Activated CD4-positive, alpha-beta T cell treated with anti-CD3 and anti-CD28 coated beads, Interleukin-2, amount 10 ng/mL, durations not matched to agents 7 days and 5 days (primary cell): Measurements from ENCODE around the gene POC1B. TPM values are rescaled to one million over a fixed set of nuclear protein-coding genes. Genes with fewer than 3 reads are reported as not detected.

Experiments used
- CTCF ChIA-PET: fragments of 350-600 bp; sonication (Branson Sonifier 250); formaldehyde crosslinking; loops from one replicate; lab custom pipeline; 2021; ENCODE audit warnings: antibody characterized with exemption; lab: Charles Lee
- POLR2A ChIA-PET: fragments of 350-600 bp; sonication (Branson Sonifier 250); formaldehyde crosslinking; loops from one replicate; lab custom pipeline; 2021; ENCODE audit warnings: antibody characterized with exemption; lab: Charles Lee
- DNase-seq: peaks from one replicate; pipeline ENCODE4 v3.0.0-alpha.2; 2020
- H3K27ac Mint-ChIP-seq: one replicate; pipeline ENCODE4 v1.8.0; 2021; ENCODE audit warnings: mild to moderate bottlenecking, moderate library complexity, mixed read lengths
- H3K27me3 Mint-ChIP-seq: one replicate; pipeline ENCODE4 v1.8.0; 2021; ENCODE audit warnings: mixed read lengths
- H3K36me3 Mint-ChIP-seq: one replicate; pipeline ENCODE4 v1.8.0; 2021; ENCODE audit warnings: low read depth, mixed read lengths
- H3K4me1 Mint-ChIP-seq: one replicate; pipeline ENCODE4 v1.8.0; 2021; ENCODE audit warnings: mixed read lengths
- H3K4me3 Mint-ChIP-seq: one replicate; pipeline ENCODE4 v1.8.0; 2021; ENCODE audit warnings: mild to moderate bottlenecking, moderate library complexity, mixed read lengths
- H3K9me3 Mint-ChIP-seq: one replicate; pipeline ENCODE4 v1.8.0; 2021; ENCODE audit warnings: mixed read lengths
- total RNA-seq, 2 experiments: library from RNA; stranded (reverse); gene quantifications; one replicate each; pipeline ENCODE4 v1.2.3, GENCODE V29; 2021

POC1B gene
- total RNA-seq, 2 experiments from 2014 or later = 33.2 to 41.0 TPM

DNA sequence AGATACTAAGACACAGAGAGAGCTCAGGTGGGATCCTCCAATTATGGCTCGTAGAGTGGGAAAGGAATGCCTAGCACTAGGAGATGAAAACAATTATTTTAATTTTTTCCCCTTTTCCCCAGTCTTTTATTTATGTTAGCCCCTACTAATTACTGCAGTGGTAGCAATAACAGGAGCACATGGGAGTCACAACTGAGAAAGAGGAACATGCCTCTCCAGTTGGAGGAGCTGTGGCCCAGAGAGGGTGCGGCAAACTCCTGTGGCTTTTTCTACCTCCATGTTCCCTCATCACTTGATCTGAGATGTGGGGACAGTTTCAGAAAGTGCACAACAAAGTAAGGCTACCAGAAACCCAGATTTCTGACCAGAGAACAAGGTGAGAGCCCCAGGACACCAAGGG, 25.9 kb upstream of the POC1B start:
- H3K4me3 Mint-ChIP-seq = no peak overlapping the region
- H3K36me3 Mint-ChIP-seq = peaks cover 2% of the 10 kb centered on the region
- H3K4me1 Mint-ChIP-seq = no peaks in the 10 kb centered on the region
- CTCF ChIA-PET = interaction anchor here (1.4 to 1.5 kb wide), 2 partner anchors 9 to 14 kb away, joined by 3 to 4 read pairs; no protein-coding TSS in a partner anchor
- no peaks in the 10 kb centered on the region for H3K27me3 Mint-ChIP-seq
- DNase-seq = no peak
- H3K9me3 Mint-ChIP-seq = no peaks in the 10 kb centered on the region
- POLR2A ChIA-PET = no interaction called here
- no peak overlapping the region for H3K27ac Mint-ChIP-seq

DNA sequence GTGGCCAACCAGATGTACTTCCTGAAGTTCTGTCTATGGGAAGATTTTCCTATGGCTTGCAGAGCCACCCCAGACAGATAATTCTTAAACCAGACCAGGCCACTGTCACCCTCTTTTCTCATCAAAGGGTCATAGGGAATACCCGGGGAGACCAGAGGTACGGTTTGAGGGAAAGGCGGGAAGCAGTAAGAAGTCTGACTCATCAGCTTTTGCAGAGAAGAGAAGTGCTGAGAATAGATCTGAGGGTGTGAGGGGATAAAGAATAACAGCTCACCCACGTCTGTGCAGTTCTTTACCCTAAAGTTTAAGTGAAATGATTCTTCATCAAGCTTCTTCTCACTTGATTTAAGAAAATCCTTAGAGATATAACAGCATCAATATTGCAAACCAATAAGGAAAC, 21.3 kb upstream of the POC1B start:
- POLR2A ChIA-PET = interaction anchor here (0.5 kb wide), 1 partner anchor 149 kb away, joined by 4 read pairs; no protein-coding TSS in a partner anchor
- no peaks in the 10 kb centered on the region for H3K36me3 Mint-ChIP-seq
- H3K4me1 Mint-ChIP-seq = peaks cover 3% of the 10 kb centered on the region
- H3K9me3 Mint-ChIP-seq = no peaks in the 10 kb centered on the region
- no peak overlapping the region for H3K4me3 Mint-ChIP-seq
- CTCF ChIA-PET = interaction anchor here (1.1 kb wide), 1 partner anchor 14 kb away, joined by 3 read pairs; no protein-coding TSS in a partner anchor
- DNase-seq = no peak
- no peak overlapping the region for H3K27ac Mint-ChIP-seq
- no peaks in the 10 kb centered on the region for H3K27me3 Mint-ChIP-seq

DNA sequence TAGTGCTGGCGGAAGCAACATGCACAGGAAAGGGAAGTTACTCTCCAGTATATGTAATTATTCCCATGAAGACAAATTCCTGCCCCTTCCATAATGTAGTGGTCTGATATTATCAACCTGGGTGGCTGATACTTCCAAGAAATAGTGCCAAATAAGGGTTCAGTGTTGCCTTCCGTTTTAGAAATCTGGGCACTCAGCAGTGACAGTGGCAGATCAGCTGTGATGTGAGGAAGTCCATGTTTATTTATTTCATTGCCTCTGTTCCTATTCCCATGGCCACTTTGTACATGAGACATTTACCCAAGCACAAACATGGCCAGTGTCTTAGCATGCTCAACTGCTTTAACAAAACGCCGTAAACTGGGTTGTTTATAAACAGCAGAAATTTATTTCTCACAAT, 20.3 kb upstream of the POC1B start:
- no peak for DNase-seq
- ChIA-PET CTCF (no interaction called here), POLR2A (no interaction called here)
- H3K27me3 Mint-ChIP-seq = no peaks in the 10 kb centered on the region
- H3K4me1 Mint-ChIP-seq = peaks cover 3% of the 10 kb centered on the region
- no peak overlapping the region for H3K27ac Mint-ChIP-seq
- no peaks in the 10 kb centered on the region for H3K36me3 Mint-ChIP-seq
- no peak overlapping the region for H3K4me3 Mint-ChIP-seq
- H3K9me3 Mint-ChIP-seq = no peaks in the 10 kb centered on the region

DNA sequence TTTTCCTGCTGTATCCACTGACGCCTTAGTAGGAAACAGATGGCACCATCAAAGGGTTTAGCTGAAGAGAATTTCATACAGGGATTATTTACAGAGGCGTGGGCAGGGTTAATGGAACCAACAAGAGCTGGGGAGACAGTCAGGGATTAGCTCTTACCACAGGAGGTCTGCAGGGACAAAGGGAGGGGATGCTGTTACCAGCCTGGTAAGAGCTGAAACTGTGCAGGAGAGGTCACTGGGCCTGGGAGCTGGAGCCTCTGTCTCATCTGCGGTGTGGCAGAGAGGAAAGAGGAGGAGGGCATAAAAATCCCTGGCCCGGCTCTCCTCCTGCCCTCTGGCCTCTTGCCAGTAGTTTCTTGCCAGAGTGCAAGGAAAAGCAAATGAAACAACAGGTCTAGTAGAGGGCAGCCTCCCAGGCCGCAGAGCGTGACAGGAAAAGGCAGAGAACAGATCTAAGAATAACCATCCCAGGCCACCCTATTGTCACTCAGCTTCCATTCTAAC, 18.9 kb upstream of the POC1B start:
- Mint-ChIP-seq H3K4me1 (peaks cover 3% of the 10 kb centered on the region), H3K27ac (no peak overlapping the region), H3K36me3 (no peaks in the 10 kb centered on the region), H3K9me3 (no peaks in the 10 kb centered on the region), H3K27me3 (no peaks in the 10 kb centered on the region), H3K4me3 (no peak overlapping the region)
- POLR2A ChIA-PET = no interaction called here
- no peak for DNase-seq
- CTCF ChIA-PET = interaction anchor here (0.6 to 2.7 kb wide), 7 partner anchors 15 to 1477 kb away, joined by 3 to 11 read pairs (median 3); no protein-coding TSS in a partner anchor

DNA sequence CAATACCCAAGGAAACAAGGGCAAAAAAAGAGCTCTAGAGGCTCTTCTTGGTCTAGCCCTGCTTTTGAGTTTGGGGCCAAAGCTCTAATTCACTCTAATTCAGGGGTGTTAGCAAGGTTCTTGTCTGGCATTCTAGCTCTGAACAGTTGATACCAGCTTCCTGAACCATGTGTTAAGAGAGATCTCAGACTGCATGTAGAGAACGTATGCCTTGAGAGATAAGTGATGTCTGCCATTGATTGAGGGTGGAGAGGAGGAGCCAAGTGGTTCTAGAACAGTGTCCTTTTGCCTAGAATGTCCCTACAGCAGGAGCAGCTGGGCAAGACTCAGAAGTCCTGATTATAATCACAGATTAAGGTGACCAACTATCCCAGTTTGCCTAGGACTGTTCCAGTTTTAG, 18.2 kb upstream of the POC1B start:
- CTCF ChIA-PET = interaction anchor here (0.9 to 2.7 kb wide), 8 partner anchors 14 to 559 kb away, joined by 3 to 11 read pairs (median 4); no protein-coding TSS in a partner anchor
- Mint-ChIP-seq H3K4me3 (no peak overlapping the region), H3K27ac (no peak overlapping the region), H3K4me1 (peaks cover 3% of the 10 kb centered on the region), H3K27me3 (no peaks in the 10 kb centered on the region), H3K9me3 (no peaks in the 10 kb centered on the region), H3K36me3 (no peaks in the 10 kb centered on the region)
- DNase-seq = no peak
- POLR2A ChIA-PET = no interaction called here

DNA sequence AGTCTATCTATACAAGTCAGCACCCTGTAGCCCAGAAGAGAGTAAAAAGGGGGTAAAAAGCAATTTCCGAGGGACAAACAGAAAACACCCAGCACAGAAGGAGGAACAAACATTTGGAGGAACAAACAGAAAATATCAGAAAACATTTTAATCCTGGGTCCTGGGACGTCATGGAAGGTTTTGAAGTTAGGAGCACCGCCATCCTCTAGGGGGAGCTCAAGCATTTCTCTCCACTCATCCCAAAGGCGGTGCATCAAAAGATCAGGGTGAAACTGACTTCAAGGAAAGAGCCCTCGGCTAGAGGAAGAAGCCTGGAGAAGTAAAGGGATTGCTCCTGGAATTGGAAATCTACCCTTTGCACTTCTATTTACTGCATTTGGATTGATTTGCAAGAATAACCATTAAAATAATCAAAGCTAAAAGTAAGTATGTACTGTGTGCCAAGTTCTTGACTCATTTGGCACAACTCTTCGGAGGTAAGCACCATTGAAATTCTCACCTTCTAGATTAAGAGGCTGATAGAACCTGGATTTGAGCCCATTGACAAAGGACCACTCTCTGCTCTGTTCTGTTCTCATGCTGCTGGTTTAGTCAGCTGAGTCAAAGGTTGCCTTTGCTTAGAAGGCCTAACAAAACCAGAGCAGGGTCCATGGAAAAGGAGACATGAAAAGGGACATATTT, 17.2 kb upstream of the POC1B start:
- DNase-seq = peak; percentile 78
- Mint-ChIP-seq H3K9me3 (no peaks in the 10 kb centered on the region), H3K4me1 (peaks cover 3% of the 10 kb centered on the region)

DNA sequence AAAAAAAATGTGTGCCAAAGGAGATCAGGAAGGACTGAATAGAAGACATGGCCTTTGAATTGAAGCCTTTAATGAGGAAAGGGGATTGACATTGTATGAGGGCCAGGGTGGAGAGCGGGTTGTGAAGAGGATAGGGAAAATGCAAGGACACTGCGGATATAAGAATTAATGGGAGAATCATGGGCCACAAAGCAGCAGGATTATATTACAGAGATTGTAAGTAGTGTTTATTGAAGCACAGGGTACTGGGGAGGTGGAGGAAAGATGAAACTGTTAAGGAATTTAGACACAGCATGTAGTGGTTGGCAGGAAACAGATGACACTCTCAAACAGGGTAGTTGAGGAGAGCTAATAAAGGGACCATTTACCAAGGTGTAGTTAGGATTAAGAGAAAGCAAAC, 16.4 kb upstream of the POC1B start:
- no peaks in the 10 kb centered on the region for H3K36me3 Mint-ChIP-seq
- no peak overlapping the region for H3K4me3 Mint-ChIP-seq
- H3K27ac Mint-ChIP-seq = no peak overlapping the region
- no peaks in the 10 kb centered on the region for H3K27me3 Mint-ChIP-seq
- H3K9me3 Mint-ChIP-seq = no peaks in the 10 kb centered on the region
- CTCF ChIA-PET = interaction anchor here (0.6 to 2.7 kb wide), 8 partner anchors 9 to 574 kb away, joined by 3 to 11 read pairs (median 6); no protein-coding TSS in a partner anchor
- POLR2A ChIA-PET = no interaction called here
- peaks cover 3% of the 10 kb centered on the region for H3K4me1 Mint-ChIP-seq
- no peak for DNase-seq

More for the DNA sequence above, 17.2 kb upstream of the POC1B start:
- Mint-ChIP-seq H3K4me3 (no peak overlapping the region), H3K27ac (peak overlapping the region; percentile 15), H3K36me3 (no peaks in the 10 kb centered on the region), H3K27me3 (no peaks in the 10 kb centered on the region)
- POLR2A ChIA-PET = no interaction called here
- CTCF ChIA-PET = interaction anchor here (0.6 to 2.7 kb wide), 10 partner anchors 9 to 574 kb away, joined by 3 to 11 read pairs (median 4); no protein-coding TSS in a partner anchor

DNA sequence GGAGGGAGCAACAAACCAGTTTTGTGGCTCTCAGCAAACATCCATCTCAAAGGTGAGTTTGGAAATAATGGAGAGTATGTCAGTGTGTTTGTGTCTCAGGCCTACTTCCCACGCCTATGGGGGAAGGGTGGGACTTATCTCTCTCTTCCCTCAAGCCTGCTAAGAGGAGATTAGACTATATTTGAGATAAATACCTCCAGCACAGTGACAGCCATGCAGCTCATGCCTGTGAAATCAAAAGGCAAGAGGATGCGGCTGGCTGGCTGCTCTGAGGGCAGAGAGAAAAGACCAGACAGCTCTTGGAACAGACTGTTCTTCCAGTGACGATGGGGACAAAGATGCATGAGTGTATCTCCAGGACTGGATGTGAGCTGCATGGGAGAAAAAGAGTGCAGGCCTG, 14.7 kb upstream of the POC1B start:
- ChIA-PET CTCF (interaction anchor here (1.1 kb wide), 1 partner anchor 9 kb away, joined by 3 read pairs; no protein-coding TSS in a partner anchor), POLR2A (no interaction called here)
- H3K36me3 Mint-ChIP-seq = no peaks in the 10 kb centered on the region
- H3K9me3 Mint-ChIP-seq = no peaks in the 10 kb centered on the region
- no peak for DNase-seq
- no peak overlapping the region for H3K27ac Mint-ChIP-seq
- H3K4me1 Mint-ChIP-seq = peaks cover 3% of the 10 kb centered on the region
- no peaks in the 10 kb centered on the region for H3K27me3 Mint-ChIP-seq
- H3K4me3 Mint-ChIP-seq = no peak overlapping the region

DNA sequence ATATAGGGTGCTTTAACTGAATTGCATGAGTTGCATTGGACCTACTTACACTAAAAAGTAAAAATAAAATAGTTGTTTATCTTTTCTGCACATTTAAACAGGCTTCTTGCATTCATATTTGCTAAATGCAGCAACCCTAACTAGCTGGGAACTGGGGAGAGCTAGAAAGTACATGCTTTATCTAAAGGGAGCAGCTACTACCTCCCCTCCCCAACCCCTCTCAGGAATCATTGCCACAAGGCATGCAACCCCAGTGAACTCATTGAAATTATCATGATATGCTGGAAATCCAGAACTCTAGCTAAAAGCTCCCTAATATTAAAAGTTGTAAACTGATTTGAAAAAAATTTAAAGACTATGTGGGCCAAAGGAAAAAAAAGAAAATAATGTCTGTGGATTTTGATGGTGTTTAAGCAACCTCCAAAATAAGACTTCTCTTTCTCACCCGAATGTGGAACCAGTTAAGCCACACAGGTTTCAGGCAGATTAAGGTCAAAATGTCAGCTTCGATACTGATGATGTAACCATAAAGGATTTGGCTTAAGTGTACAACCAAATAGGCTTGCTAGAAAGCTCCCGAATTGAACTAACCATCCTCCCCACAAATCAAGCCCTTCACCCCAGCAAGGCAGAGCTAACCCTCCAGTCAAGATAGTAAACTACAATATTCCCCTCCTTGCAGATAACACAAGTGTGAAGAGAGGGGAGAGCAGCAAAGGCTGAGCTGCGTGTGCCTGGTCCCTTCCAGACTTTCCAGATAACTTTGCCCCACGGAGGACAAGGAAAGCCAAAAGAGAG, 13.8 kb upstream of the POC1B start:
- no peak for DNase-seq
- Mint-ChIP-seq H3K27ac (no peak overlapping the region), H3K4me3 (no peak overlapping the region), H3K27me3 (no peaks in the 10 kb centered on the region), H3K9me3 (no peaks in the 10 kb centered on the region), H3K36me3 (no peaks in the 10 kb centered on the region), H3K4me1 (peaks cover 3% of the 10 kb centered on the region)
- POLR2A ChIA-PET = no interaction called here
- CTCF ChIA-PET = interaction anchor here (1.1 to 1.9 kb wide), 3 partner anchors 8 to 170 kb away, joined by 3 to 6 read pairs (median 3); partner anchors contain the start of gene POC1B

DNA sequence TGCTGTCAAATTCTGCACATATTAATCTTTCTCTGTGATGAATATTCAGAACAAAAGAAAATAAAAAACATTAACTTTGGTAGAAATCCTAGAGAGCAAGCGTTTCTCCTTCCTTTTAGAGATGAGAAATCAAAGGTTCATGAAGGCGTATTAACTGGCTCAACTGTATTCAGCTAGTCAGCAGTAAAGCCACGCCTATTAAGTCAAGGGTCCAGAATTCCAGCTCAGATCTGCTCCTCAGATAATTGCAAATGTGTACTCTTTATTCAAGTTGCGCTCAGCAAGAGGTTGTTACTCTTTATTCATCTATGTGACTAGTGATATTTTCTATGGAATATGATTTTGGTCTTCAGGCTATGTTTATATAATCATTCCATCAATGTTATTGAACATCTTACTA, 13.1 kb upstream of the POC1B start:
- Mint-ChIP-seq H3K9me3 (no peaks in the 10 kb centered on the region), H3K27ac (no peak overlapping the region), H3K4me3 (no peak overlapping the region), H3K4me1 (peaks cover 3% of the 10 kb centered on the region), H3K27me3 (no peaks in the 10 kb centered on the region), H3K36me3 (no peaks in the 10 kb centered on the region)
- ChIA-PET POLR2A (no interaction called here), CTCF (interaction anchor here (1.2 to 1.9 kb wide), 2 partner anchors 13 to 171 kb away, joined by 3 to 6 read pairs; partner anchors contain the start of gene POC1B)
- DNase-seq = no peak

DNA sequence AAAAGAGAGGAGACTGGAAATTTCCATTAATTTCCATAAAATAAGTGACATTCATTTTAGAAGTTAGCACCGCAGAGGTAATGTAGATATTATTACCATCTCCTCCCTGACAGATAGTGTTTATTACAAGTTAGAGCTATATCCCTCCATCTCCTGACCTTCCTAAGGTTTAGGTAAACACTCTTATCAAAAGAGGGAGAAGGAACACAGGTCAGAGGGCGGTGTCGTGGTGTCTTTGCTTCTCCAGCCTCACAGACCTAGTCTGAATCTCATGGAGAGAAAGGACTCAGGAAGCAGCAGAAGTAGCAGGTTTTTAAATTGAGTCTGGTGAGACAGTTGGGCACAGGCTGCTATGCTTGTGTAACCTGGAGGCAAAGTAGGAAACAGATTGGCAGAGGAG, 11.5 kb upstream of the POC1B start:
- Mint-ChIP-seq H3K36me3 (no peaks in the 10 kb centered on the region), H3K4me3 (no peak overlapping the region), H3K27me3 (no peaks in the 10 kb centered on the region), H3K9me3 (no peaks in the 10 kb centered on the region), H3K4me1 (no peaks in the 10 kb centered on the region), H3K27ac (no peak overlapping the region)
- DNase-seq = no peak
- ChIA-PET POLR2A (no interaction called here), CTCF (interaction anchor here (1.0 to 1.6 kb wide), 2 partner anchors 13 to 518 kb away, joined by 3 read pairs; no protein-coding TSS in a partner anchor)

DNA sequence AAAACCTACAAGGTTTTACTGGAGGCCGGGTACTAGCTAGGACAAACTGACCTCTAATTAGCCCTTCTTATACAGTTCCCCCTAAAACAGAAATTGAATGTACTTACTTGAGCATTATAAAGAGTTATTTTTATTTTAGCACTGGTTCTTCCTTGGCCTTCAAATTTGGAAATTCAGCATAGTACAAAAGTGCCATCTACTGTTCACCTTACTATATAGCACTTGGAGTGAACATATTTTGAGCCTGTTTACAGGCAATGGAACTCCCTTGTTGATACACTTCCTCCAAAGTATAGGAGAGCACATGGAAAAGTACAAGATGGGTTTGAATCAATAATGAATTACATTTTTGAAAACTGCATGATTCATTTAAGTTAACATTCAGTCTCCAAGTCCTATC, 3.9 kb upstream of the POC1B start:
- CTCF ChIA-PET = interaction anchor here (0.6 to 3.8 kb wide), 5 partner anchors 15 to 547 kb away, joined by 3 to 17 read pairs (median 3); no protein-coding TSS in a partner anchor
- H3K4me3 Mint-ChIP-seq = no peak overlapping the region
- no peaks in the 10 kb centered on the region for H3K36me3 Mint-ChIP-seq
- peaks cover 28% of the 10 kb centered on the region for H3K4me1 Mint-ChIP-seq
- POLR2A ChIA-PET = no interaction called here
- DNase-seq = peak; percentile 23
- H3K27ac Mint-ChIP-seq = no peak overlapping the region
- H3K27me3 Mint-ChIP-seq = no peaks in the 10 kb centered on the region
- H3K9me3 Mint-ChIP-seq = no peaks in the 10 kb centered on the region
